H4 (cell line): ENCODE results near the gene ZNG1F. TPM values are rescaled to one million over a fixed set of nuclear protein-coding genes. Genes with fewer than 3 reads are reported as not detected.
"Not testable (repeated sequence)": the region's sequence is repeated elsewhere in the genome, so short reads cannot be mapped to it uniquely, and the experiment has no call there.

ENCODE experiments used
- DNase-seq: peaks from one replicate; pipeline ENCODE4 v3.0.0-alpha.2; 2015; ENCODE audit warnings: low spot score
- total RNA-seq: library from RNA; depleted of rRNA; stranded (reverse); fragments of >200 nt; shearing (Covaris generic); gene quantifications from 2 replicates; pipeline ENCODE4 v1.2.3, GENCODE V29; 2014

ZNG1F gene
- total RNA-seq, 1 experiment from 2014 or later, result 14.8 TPM

GRCh38 chr9:41123396-41123795, 65.7 kb downstream of the ZNG1F start:
- not testable (repeated sequence) for DNase-seq

DNA sequence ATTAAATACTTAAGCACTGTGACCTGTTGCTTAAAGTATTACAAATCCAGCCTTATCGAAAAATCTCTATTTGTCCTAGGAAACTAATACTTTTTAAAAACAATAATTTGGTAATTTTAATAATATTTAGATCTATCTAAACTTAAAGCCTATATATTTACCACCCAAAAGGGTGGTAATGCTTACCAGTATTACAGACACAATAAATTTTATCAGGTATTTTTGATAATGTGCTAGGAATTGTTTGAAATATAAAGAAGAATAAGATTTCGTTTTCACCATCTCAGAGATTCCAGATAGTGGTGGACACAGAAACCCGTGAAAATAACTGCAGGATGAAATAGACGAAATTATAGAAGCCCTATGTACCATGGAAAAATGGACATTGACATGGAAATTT, 68.4 kb downstream of the ZNG1F start:
- not testable (repeated sequence) for DNase-seq

DNA sequence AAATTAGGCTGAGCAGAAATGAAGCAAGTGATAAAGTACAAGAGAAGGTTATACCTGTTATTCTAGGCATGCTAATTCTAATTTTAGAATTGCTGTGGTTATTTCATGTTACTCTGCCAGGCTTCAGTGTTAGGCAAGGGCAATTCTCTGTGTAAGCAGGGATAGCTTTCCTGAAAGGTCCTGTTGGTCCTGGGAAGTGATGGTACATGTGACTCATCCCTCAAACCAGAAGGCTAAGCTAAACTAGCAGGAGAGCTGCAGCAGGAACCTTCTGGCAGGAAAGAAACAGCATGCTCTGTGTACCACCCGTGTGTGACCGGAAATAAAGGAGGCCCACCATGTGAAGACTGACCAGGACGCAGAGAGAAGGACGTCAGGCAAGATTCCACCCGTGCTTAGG, 69.4 kb downstream of the ZNG1F start:
- DNase-seq, result not testable (repeated sequence)

- not testable (repeated sequence) for DNase-seq
These were observed 69.8 kb downstream of the ZNG1F start for GRCh38 chr9:41119311-41119710.

GRCh38 chr9:41113348-41113747, 75.8 kb downstream of the ZNG1F start:
- not testable (repeated sequence) for DNase-seq

GRCh38 chr9:41111414-41111813, 77.7 kb downstream of the ZNG1F start:
- not testable (repeated sequence) for DNase-seq

DNA sequence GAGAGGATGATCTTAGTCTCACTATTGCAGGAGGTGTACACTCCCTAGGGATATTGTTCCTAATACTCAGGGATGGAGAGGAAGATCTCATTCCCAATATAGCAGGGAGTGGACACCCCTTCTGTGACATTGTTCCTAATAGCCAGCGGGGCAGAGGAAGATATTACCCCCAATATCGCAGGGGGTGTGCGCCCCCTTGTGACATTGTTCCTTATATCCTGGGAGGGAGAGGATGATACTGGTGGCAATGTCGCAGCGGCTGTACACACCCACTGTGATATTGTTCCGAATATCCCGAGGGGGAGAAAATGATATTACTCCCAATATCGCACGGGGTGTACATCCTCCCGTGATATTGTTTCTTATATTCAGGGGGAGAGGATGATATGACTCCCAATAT, 78.2 kb downstream of the ZNG1F start:
- DNase-seq, result not testable (repeated sequence)

- not testable (repeated sequence) for DNase-seq
These were observed 79.9 kb downstream of the ZNG1F start for GRCh38 chr9:41109253-41109652.

GRCh38 chr9:41108816-41109215, 80.3 kb downstream of the ZNG1F start:
- DNase-seq, result not testable (repeated sequence)

GRCh38 chr9:41106472-41107116, 82.5 kb downstream of the ZNG1F start:
- DNase-seq, result not testable (repeated sequence)

DNA sequence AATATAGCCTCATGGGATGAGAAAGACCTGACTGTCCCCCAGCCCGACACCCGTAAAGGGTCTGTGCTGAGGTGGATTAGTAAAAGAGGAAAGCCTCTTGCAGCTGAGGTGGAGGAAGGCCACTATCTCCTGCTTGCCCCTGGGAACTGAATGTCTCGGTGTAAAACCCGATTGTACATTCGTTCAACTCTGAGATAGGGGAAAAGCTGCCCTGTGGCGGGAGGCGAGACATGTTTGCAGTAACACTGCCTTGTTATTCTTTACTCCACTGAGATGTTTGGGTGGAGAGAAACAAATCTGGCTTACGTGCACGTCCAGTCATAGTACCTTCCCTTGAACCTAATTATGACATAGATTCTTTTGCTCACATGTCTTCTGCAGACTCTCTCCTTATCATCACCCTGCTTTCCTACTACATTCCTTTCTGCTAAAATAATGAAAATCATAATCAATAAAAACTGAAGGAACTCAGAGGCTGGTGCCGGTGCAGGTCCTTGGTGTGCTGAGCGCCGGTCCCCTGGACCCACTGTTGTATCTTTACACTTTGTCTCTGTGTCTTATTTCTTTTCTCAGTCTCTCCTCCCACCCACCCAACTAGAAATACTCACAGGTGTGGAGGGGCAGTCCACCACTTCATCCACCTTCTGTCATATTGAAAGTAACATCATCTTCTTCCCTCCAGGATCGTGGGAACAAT, 83.4 kb downstream of the ZNG1F start:
- DNase-seq, result not testable (repeated sequence)

- not testable (repeated sequence) for DNase-seq
These were observed 84.6 kb downstream of the ZNG1F start for GRCh38 chr9:41104542-41104941.

DNA sequence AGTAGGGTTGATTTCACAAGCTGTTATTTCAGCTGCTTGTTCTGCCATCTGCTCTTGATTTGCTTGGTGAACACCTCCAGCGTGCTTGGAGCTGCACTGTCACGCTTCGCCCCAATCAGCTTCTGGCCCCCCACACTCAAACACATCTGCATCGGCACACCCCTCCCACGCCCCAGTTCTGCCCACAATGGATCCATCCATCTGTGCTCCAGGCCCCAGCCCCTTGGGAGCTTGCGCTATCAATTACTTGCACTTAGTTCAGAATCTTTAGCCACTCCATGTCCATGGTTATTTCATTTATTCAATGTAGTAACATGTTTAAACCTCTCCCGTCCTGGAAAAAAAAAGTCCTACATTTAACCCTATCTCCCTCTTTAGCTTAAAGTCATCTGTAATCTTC, 88.6 kb downstream of the ZNG1F start:
- not testable (repeated sequence) for DNase-seq

- not testable (repeated sequence) for DNase-seq
These were observed 90.4 kb downstream of the ZNG1F start for GRCh38 chr9:41098759-41099158.

- DNase-seq, result not testable (repeated sequence)
These were observed 94.1 kb downstream of the ZNG1F start for GRCh38 chr9:41095060-41095459.

DNA sequence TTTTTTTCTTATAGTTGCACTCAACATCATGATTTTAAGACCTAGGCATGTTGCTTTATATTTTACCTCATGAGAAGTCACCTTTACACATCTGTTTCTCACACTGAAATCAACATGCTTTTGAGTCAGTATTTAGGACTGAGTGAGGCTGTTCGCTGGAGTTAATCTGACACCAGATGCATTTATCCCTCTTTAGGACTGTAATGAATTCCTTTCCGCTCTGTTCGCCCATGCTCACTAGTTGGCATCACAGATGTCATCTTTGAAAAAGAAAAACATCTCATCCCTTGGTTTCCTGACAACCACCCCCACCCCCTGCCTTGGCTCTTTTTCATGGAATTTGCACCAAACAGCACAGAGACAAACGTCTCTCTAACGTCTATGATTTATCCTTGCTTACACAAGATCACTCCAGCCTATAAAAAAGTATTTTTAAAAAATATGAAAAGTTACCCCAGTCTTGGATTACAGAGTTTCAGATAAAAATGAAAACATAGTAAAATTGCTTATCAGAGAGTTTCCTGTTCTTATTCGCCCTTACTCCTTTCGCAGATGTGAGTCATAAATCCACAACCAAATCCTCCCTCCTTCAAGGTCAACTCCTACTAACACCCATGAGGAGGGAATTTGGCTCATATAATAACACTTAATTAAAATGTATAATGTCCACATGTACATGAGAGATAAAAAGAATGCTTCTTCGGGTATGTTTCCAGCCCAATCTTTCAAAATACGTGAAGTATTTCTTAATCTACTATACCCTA, 94.9 kb downstream of the ZNG1F start:
- not testable (repeated sequence) for DNase-seq

GRCh38 chr9:41090922-41091321, 98.2 kb downstream of the ZNG1F start:
- not testable (repeated sequence) for DNase-seq

- not testable (repeated sequence) for DNase-seq
These were observed 98.7 kb downstream of the ZNG1F start for GRCh38 chr9:41090386-41090785.

DNA sequence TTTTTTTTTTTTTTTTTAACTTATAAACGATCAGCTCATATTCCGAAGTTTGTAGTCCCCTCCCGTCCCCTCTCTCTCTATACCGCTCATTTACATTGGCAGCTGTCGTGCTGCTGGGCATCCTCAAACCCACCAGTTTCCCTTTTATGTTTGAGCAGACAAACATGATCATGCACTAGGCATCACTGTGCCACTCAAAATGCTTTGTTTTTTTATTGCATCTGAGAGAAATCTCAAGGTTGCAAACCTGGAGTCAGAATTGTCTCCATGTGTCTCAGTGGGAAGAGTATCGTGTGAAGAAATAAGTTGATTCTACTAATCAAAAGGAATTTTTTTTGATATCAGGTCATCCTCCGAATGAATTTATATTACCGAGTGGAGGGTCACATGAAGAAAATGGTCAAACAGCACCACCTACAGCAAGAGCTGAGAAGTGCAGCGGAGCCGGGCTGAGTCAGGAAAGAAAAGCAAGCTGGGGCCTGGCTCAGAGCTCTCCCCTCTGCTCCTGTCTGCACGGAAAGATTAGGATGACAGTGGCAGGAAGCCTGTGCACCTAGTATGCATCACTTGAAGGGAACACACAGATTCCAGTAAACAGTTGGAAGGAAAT, 100.6 kb downstream of the ZNG1F start:
- DNase-seq, result not testable (repeated sequence)

- not testable (repeated sequence) for DNase-seq
These were observed 101.2 kb downstream of the ZNG1F start for GRCh38 chr9:41087929-41088328.

DNA sequence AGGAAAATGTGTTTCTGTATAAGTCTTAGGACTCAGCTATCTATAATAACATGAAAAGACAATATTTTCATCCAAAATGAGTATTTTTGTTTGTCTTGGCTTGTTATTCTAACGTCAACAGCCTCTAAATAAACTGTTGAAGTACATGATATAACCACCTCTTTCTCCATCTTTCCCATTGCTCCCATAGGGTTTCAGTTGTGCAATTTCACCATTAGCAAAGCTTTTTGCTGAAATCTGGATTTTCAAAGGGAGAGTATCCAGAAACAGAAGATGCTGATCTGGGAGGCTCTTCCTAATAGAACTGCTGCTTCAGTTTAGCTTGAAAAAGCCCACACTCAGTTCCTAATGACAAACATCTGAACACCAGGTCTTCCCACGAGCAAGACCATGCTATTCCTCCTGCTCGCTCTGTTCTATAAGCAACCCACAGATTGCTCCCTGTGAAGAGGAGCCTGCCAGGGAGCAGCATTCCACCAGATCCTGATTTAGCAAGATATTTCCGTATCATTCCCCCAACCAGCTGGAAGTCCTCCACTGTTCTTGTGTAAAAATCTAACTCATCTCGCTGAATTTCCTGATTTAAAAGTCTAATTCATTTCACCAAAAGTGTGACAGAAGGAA, 101.8 kb downstream of the ZNG1F start:
- not testable (repeated sequence) for DNase-seq
